Calu3 (cell line): ENCODE measurements around the gene CALD1. TPM values are rescaled to one million over a fixed set of nuclear protein-coding genes. Genes with fewer than 3 reads are reported as not detected.

Source experiments
- BruUV-seq: library from RNA; stranded (reverse); fragments of 400-500 nt; replicated peaks from 2 replicates; lab custom pipeline; 2021; lab: Mats Ljungman, UMichigan
- CTCF ChIA-PET: fragments of 300-600 bp; sonication (Branson Sonifier 250); formaldehyde crosslinking; loops from one replicate; lab custom pipeline; 2022; ENCODE audit warnings: antibody characterized with exemption; lab: Charles Lee
- DNase-seq: peaks from one replicate; pipeline ENCODE4 v3.0.0; 2022
- H3K27ac Mint-ChIP-seq: one replicate; pipeline ENCODE4 v1.8.0; 2022; ENCODE audit warnings: mixed read lengths; ENCODE audit not compliant: unreplicated experiment
- H3K27me3 Mint-ChIP-seq: one replicate; pipeline ENCODE4 v1.8.0; 2022; ENCODE audit warnings: mixed read lengths; ENCODE audit not compliant: unreplicated experiment
- H3K36me3 Mint-ChIP-seq: one replicate; pipeline ENCODE4 v1.8.0; 2022; ENCODE audit warnings: mild to moderate bottlenecking, moderate library complexity, mixed read lengths; ENCODE audit not compliant: insufficient read depth, unreplicated experiment
- H3K4me1 Mint-ChIP-seq: one replicate; pipeline ENCODE4 v1.8.0; 2022; ENCODE audit warnings: mild to moderate bottlenecking, low read depth, mixed read lengths; ENCODE audit not compliant: unreplicated experiment
- H3K4me3 Mint-ChIP-seq: one replicate; pipeline ENCODE4 v1.8.0; 2022; ENCODE audit warnings: mild to moderate bottlenecking, low read depth, moderate library complexity, mixed read lengths; ENCODE audit not compliant: unreplicated experiment
- H3K9me3 Mint-ChIP-seq: one replicate; pipeline ENCODE4 v1.8.0; 2022; ENCODE audit warnings: low read depth, mixed read lengths; ENCODE audit not compliant: unreplicated experiment
- intact Hi-C: fragments of 100-400 bp; cut with micrococcal nuclease; formaldehyde crosslinking; loops from one replicate; pipeline ENCODE4 v1.10.0; 2022; ENCODE audit not compliant: unreplicated experiment
- total RNA-seq: library from RNA; stranded (reverse); gene quantifications from 2 replicates; pipeline ENCODE4 v1.2.3, GENCODE V29; 2022
- TF ChIP-seq, protein P1 (sequence below): fragments of 200-600 bp; IDR thresholded peaks from one replicate; pipeline ENCODE4 v1.8.0; 2022; ENCODE audit warnings: antibody characterized with exemption; ENCODE audit not compliant: unreplicated experiment

Gene CALD1
- total RNA-seq, 1 experiment from 2014 or later: 9.3 TPM

DNA sequence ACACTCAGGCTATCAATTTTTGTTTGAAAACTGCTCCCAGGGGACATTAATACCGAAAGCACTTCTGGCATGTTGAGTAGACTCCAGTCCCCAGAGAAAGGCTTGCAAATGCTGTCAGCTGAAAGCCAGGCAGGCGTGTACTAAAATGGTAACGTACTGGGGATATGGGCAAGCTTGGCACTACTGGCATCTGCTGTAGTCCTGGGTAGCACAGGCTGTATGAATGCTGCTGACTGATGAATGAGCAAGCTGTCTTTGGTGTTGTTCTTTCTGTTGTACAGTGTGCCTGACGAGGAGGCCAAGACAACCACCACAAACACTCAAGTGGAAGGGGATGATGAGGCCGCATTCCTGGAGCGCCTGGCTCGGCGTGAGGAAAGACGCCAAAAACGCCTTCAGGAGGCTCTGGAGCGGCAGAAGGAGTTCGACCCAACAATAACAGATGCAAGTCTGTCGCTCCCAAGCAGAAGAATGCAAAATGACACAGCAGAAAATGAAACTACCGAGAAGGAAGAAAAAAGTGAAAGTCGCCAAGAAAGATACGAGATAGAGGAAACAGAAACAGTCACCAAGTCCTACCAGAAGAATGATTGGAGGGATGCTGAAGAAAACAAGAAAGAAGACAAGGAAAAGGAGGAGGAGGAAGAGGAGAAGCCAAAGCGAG is 153.4 kb downstream of the CALD1 start:
- intact Hi-C loops: no loop called here
- BruUV-seq: no TSS peak
- Mint-ChIP-seq H3K4me1 (no peaks in the 10 kb centered on the region), H3K4me3 (no peak overlapping the region), H3K9me3 (no peaks in the 10 kb centered on the region), H3K27me3 (no peaks in the 10 kb centered on the region), H3K27ac (no peak overlapping the region), H3K36me3 (no peaks in the 10 kb centered on the region)
- DNase-seq: no peak
- CTCF ChIA-PET: no interaction called here
- TF ChIP-seq, protein P1, sequence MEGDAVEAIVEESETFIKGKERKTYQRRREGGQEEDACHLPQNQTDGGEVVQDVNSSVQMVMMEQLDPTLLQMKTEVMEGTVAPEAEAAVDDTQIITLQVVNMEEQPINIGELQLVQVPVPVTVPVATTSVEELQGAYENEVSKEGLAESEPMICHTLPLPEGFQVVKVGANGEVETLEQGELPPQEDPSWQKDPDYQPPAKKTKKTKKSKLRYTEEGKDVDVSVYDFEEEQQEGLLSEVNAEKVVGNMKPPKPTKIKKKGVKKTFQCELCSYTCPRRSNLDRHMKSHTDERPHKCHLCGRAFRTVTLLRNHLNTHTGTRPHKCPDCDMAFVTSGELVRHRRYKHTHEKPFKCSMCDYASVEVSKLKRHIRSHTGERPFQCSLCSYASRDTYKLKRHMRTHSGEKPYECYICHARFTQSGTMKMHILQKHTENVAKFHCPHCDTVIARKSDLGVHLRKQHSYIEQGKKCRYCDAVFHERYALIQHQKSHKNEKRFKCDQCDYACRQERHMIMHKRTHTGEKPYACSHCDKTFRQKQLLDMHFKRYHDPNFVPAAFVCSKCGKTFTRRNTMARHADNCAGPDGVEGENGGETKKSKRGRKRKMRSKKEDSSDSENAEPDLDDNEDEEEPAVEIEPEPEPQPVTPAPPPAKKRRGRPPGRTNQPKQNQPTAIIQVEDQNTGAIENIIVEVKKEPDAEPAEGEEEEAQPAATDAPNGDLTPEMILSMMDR: no peak

DNA sequence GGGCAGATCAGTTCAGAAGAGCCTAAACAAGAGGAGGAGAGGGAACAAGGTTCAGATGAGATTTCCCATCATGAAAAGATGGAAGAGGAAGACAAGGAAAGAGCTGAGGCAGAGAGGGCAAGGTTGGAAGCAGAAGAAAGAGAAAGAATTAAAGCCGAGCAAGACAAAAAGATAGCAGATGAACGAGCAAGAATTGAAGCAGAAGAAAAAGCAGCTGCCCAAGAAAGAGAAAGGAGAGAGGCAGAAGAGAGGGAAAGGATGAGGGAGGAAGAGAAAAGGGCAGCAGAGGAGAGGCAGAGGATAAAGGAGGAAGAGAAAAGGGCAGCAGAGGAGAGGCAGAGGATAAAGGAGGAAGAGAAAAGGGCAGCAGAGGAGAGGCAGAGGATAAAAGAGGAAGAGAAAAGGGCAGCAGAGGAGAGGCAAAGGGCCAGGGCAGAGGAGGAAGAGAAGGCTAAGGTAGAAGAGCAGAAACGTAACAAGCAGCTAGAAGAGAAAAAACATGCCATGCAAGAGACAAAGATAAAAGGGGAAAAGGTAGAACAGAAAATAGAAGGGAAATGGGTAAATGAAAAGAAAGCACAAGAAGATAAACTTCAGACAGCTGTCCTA is 154.1 kb downstream of the CALD1 start:
- H3K9me3 Mint-ChIP-seq: no peaks in the 10 kb centered on the region
- H3K4me3 Mint-ChIP-seq: no peak overlapping the region
- intact Hi-C loops: no loop called here
- no TSS peak for BruUV-seq
- no peak for DNase-seq
- no peaks in the 10 kb centered on the region for H3K4me1 Mint-ChIP-seq
- H3K27me3 Mint-ChIP-seq: no peaks in the 10 kb centered on the region
- H3K27ac Mint-ChIP-seq: no peak overlapping the region
- CTCF ChIA-PET: no interaction called here
- TF ChIP-seq, protein P1: no peak
- no peaks in the 10 kb centered on the region for H3K36me3 Mint-ChIP-seq

DNA sequence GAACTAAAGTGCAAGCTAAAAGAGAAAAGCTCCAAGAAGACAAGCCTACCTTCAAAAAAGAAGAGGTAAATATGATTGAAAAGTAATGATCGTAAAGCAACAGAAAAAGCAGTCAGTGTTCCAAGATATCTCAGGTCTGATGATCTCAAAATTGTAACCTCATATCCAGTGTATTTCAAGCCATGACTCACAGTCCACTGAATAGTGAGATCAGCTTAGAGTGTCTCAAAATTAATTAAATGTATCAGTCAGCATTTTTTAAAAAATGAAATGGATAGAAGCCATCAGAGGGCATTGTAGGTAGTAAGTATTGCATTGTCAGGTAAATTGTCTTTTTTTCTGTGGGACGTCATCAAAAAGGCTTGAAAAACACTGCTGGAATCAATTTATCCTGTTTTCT is 156.3 kb downstream of the CALD1 start:
- no peaks in the 10 kb centered on the region for H3K4me1 Mint-ChIP-seq
- H3K9me3 Mint-ChIP-seq: no peaks in the 10 kb centered on the region
- H3K36me3 Mint-ChIP-seq: no peaks in the 10 kb centered on the region
- no peak overlapping the region for H3K4me3 Mint-ChIP-seq
- no peaks in the 10 kb centered on the region for H3K27me3 Mint-ChIP-seq
- no TSS peak for BruUV-seq
- CTCF ChIA-PET: no interaction called here
- H3K27ac Mint-ChIP-seq: no peak overlapping the region
- TF ChIP-seq, protein P1: no peak
- intact Hi-C loops: no loop called here
- no peak for DNase-seq

DNA sequence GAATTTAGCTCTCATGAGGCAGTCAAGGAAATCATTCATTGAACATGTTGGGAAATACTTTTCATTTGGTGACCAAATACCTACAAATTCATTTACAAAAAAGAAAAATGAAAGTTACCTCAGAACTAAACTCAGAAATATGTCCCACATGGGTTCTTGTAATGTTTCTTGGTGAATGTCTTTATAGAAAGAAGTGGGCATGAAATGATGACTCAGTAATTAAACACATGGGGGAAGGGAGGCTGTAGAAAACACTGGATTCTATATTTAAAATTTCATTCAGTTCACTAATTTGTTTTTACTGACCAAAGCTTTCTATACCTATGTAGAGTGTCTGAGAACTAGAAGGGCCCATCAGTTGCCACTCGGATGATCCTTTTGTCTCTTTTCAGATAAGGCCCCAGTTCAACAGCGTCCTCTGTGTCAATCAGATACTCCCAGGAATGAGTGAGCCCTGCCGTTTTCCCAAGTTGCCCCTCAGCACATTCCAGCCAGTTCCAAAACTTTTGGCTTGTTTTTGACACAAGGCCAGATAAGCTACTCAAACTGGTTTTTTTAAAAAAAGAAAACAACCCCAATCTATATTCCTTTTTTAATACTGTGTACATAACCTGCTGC is 157.6 kb downstream of the CALD1 start:
- no peak for DNase-seq
- no peaks in the 10 kb centered on the region for H3K9me3 Mint-ChIP-seq
- H3K27me3 Mint-ChIP-seq: no peaks in the 10 kb centered on the region
- H3K4me3 Mint-ChIP-seq: no peak overlapping the region
- H3K36me3 Mint-ChIP-seq: no peaks in the 10 kb centered on the region
- CTCF ChIA-PET: interaction anchor here (0.5 kb wide), 1 partner anchor 217 kb away, joined by 3 read pairs; no protein-coding TSS in a partner anchor
- no TSS peak for BruUV-seq
- intact Hi-C loops: no loop called here
- peaks cover 5% of the 10 kb centered on the region for H3K4me1 Mint-ChIP-seq
- no peak overlapping the region for H3K27ac Mint-ChIP-seq
- TF ChIP-seq, protein P1: no peak
